C4-2B (cell line): ENCODE measurements around the gene GTF3C2.

Source experiments
- ZFX ChIP-seq: fragments of 450-650 bp; IDR thresholded peaks from 2 replicates; pipeline ENCODE4 v1.6.1; 2017
- TF ChIP-seq, protein P1 (sequence below): fragments of 450-650 bp; conservative IDR thresholded peaks from 2 replicates; pipeline ENCODE4 v1.5.1; 2017; ENCODE audit warnings: mild to moderate bottlenecking

DNA sequence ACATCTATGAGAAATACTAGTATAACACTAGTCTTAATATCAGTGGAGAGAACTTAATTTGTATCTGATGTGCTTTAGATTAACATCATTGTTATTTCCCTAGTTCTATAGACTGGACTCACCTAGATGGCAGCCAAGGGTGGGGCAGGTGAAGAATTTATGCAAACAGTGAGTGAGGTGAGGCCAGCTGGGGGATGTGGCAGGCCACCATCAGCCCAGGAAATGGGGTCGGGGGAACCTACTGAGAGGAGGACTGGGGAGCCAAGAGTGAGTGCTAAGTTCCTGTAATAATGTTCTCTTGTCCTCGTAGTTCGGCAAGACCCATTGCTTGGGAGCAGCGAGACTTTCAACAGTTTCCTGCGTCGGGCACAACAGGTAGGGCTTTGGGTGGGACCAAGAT lies 16.4 kb upstream of the GTF3C2 start:
- TF ChIP-seq, protein P1, sequence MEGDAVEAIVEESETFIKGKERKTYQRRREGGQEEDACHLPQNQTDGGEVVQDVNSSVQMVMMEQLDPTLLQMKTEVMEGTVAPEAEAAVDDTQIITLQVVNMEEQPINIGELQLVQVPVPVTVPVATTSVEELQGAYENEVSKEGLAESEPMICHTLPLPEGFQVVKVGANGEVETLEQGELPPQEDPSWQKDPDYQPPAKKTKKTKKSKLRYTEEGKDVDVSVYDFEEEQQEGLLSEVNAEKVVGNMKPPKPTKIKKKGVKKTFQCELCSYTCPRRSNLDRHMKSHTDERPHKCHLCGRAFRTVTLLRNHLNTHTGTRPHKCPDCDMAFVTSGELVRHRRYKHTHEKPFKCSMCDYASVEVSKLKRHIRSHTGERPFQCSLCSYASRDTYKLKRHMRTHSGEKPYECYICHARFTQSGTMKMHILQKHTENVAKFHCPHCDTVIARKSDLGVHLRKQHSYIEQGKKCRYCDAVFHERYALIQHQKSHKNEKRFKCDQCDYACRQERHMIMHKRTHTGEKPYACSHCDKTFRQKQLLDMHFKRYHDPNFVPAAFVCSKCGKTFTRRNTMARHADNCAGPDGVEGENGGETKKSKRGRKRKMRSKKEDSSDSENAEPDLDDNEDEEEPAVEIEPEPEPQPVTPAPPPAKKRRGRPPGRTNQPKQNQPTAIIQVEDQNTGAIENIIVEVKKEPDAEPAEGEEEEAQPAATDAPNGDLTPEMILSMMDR = no peak
- TF ChIP-seq ZFX = no peak
